GM13977 (cell line): ENCODE results near the gene HRAS.

Experiments
- DNase-seq: peaks from one replicate; pipeline ENCODE4 v3.0.0; 2012; ENCODE audit warnings: low spot score
- CTCF ChIP-seq: IDR thresholded peaks from 2 replicates; pipeline ENCODE4 v1.5.1; 2012; ENCODE audit warnings: mild to moderate bottlenecking, control low read depth; ENCODE audit not compliant: insufficient read depth; ENCODE audit errors: extremely low read depth, missing control alignments
- in situ Hi-C: fragments of 300-500 bp; cut with MboI; formaldehyde crosslinking; loops from one replicate; pipeline ENCODE4 v1.12.0; 2022; ENCODE audit warnings: low sequenced_read_pairs, low pct_unique_long_range_greater_than_20kb, mixed read lengths, inconsistent platforms; ENCODE audit not compliant: unreplicated experiment

Gene HRAS

GRCh38 chr11:573146-573759 lies 37.9 kb upstream of the HRAS start:
- no peak for DNase-seq
- in situ Hi-C loops, result no loop called here
- no peak for TF ChIP-seq CTCF

GRCh38 chr11:571802-572185 lies 36.4 kb upstream of the HRAS start:
- no peak for TF ChIP-seq CTCF
- in situ Hi-C loops, result no loop called here
- no peak for DNase-seq

- no peak for TF ChIP-seq CTCF
- DNase-seq, result no peak
- in situ Hi-C loops, result no loop called here
Observed at GRCh38 chr11:569158-569885, 33.9 kb upstream of the HRAS start.

- in situ Hi-C loops, result no loop called here
- DNase-seq, result peak; percentile 100
- no peak for TF ChIP-seq CTCF
Observed at GRCh38 chr11:568306-569157, 33.2 kb upstream of the HRAS start.

- in situ Hi-C loops, result no loop called here
Observed at GRCh38 chr11:567629-568292, 32.4 kb upstream of the HRAS start.

More at GRCh38 chr11:567629-568292, 32.4 kb upstream of the HRAS start:
- TF ChIP-seq CTCF, result no peak
- no peak for DNase-seq
